Activated naive CD8-positive, alpha-beta T cell (primary cell): Measurements from ENCODE around the gene CDK14.
A peak's percentile ranks its signal among the peaks of the same experiment; 100 is the strongest.

Source experiments
- H3K27ac Mint-ChIP-seq: one replicate; pipeline ENCODE4 v1.8.0; 2021; ENCODE audit warnings: mixed read lengths
- H3K27me3 Mint-ChIP-seq: one replicate; pipeline ENCODE4 v1.8.0; 2021; ENCODE audit warnings: mixed read lengths
- H3K36me3 Mint-ChIP-seq: one replicate; pipeline ENCODE4 v1.8.0; 2021; ENCODE audit warnings: mixed read lengths
- H3K4me1 Mint-ChIP-seq: one replicate; pipeline ENCODE4 v1.8.0; 2021; ENCODE audit warnings: low read depth, mixed read lengths
- H3K4me3 Mint-ChIP-seq: one replicate; pipeline ENCODE4 v1.8.0; 2021; ENCODE audit warnings: mild to moderate bottlenecking, mixed read lengths
- H3K9me3 Mint-ChIP-seq: one replicate; pipeline ENCODE4 v1.8.0; 2021; ENCODE audit warnings: low read depth, mixed read lengths

CDK14 gene

GRCh38 chr7:90595801-90596670 is at the start of gene CDK14:
CDK14 (plus strand) TSS chr7:90596321; CDS start chr7:90596628, 307 bp downstream.
- Mint-ChIP-seq H3K27ac (no peak within 1 kb of the TSS), H3K36me3 (no peaks in the 10 kb centered on the region), H3K4me3 (peak within 1 kb of the TSS; percentile 83), H3K9me3 (no peaks in the 10 kb centered on the region), H3K27me3 (peaks cover 38% of the 10 kb centered on the region), H3K4me1 (peaks cover 16% of the 10 kb centered on the region)

- H3K36me3 Mint-ChIP-seq = no peaks in the 10 kb centered on the region
- H3K9me3 Mint-ChIP-seq = peaks cover 8% of the 10 kb centered on the region
- no peak overlapping the region for H3K4me3 Mint-ChIP-seq
- peaks cover 11% of the 10 kb centered on the region for H3K27me3 Mint-ChIP-seq
- H3K4me1 Mint-ChIP-seq = no peaks in the 10 kb centered on the region
- no peak overlapping the region for H3K27ac Mint-ChIP-seq
Observed at GRCh38 chr7:90551036-90551435, 45.1 kb upstream of the CDK14 start.

- Mint-ChIP-seq H3K9me3 (peaks cover 8% of the 10 kb centered on the region), H3K27me3 (peaks cover 11% of the 10 kb centered on the region), H3K27ac (no peak overlapping the region), H3K36me3 (no peaks in the 10 kb centered on the region), H3K4me3 (no peak overlapping the region), H3K4me1 (no peaks in the 10 kb centered on the region)
Observed at GRCh38 chr7:90552521-90552920, 43.6 kb upstream of the CDK14 start.

GRCh38 chr7:90560730-90561129 is 35.4 kb upstream of the CDK14 start:
- H3K4me1 Mint-ChIP-seq = no peaks in the 10 kb centered on the region

DNA sequence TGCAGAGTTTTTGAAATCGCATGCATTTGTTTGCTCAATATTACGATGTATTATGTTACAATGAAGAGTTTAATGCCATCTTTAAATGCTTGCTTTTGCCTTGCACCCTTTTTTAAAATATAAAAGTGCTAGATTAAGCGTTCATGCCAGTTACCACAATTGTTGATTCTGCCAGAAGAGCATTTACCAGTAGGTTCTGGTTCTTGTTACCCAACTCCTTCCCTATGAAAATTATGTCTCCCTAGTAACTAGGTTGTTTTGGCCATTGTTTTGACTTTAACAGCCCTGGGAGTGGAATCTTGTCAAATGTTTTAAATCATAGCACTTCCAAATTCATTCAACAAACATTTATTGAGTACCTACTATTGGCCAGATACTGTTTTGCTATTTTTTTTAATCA is 32.8 kb upstream of the CDK14 start:
- no peaks in the 10 kb centered on the region for H3K9me3 Mint-ChIP-seq
- H3K36me3 Mint-ChIP-seq = no peaks in the 10 kb centered on the region
- no peak overlapping the region for H3K27ac Mint-ChIP-seq
- H3K4me3 Mint-ChIP-seq = no peak overlapping the region
- H3K27me3 Mint-ChIP-seq = peaks cover 3% of the 10 kb centered on the region
- no peaks in the 10 kb centered on the region for H3K4me1 Mint-ChIP-seq

More at GRCh38 chr7:90560730-90561129, 35.4 kb upstream of the CDK14 start:
- Mint-ChIP-seq H3K27ac (no peak overlapping the region), H3K36me3 (no peaks in the 10 kb centered on the region), H3K4me3 (no peak overlapping the region), H3K27me3 (peaks cover 3% of the 10 kb centered on the region), H3K9me3 (no peaks in the 10 kb centered on the region)

- Mint-ChIP-seq H3K4me3 (no peak overlapping the region), H3K27me3 (peaks cover 4% of the 10 kb centered on the region), H3K4me1 (no peaks in the 10 kb centered on the region), H3K36me3 (no peaks in the 10 kb centered on the region), H3K27ac (no peak overlapping the region), H3K9me3 (no peaks in the 10 kb centered on the region)
Observed at GRCh38 chr7:90564455-90564854, 31.7 kb upstream of the CDK14 start.

DNA sequence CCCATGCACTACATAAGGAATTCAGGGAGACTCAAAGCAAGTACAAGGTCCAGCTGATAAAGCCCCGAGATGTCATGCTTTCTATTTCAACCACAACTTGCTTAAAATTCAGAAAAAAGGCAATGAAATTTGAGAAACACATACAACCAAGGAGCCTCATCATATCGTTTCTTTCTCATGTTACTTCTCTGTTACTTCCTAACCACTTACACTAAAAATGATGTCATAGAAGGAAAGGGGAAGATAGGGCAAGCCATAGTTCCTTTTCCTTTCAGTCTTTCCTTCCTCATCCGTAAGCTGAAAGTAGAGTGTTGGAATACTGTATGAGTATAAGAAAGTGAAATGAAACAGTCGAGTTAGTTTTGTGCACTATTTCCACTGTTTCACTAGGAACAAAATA is 27.9 kb upstream of the CDK14 start:
- Mint-ChIP-seq H3K27ac (no peak overlapping the region), H3K9me3 (no peaks in the 10 kb centered on the region), H3K4me1 (no peaks in the 10 kb centered on the region), H3K4me3 (no peak overlapping the region), H3K36me3 (no peaks in the 10 kb centered on the region), H3K27me3 (peaks cover 1% of the 10 kb centered on the region)

DNA sequence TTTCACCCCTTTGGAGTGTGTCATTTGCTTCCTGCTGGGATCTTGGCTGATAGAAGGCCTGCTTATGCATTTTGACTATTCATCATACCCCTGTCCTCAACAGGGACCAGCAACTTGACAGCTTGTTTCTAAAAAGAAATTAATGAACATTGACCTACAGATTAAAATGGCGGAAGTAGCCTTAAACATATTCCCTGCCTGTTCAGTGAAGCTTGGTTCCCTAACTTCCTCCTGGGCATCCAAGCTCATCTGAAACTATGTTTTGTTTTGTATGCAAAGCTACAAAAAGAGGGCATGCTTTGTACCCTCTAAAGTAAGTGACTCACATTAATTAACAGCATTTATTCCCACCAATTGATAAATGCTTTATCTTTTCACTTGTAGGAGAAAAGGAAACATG is 26.8 kb upstream of the CDK14 start:
- no peaks in the 10 kb centered on the region for H3K4me1 Mint-ChIP-seq
- H3K27ac Mint-ChIP-seq = no peak overlapping the region
- H3K36me3 Mint-ChIP-seq = no peaks in the 10 kb centered on the region
- H3K4me3 Mint-ChIP-seq = no peak overlapping the region
- peaks cover 1% of the 10 kb centered on the region for H3K27me3 Mint-ChIP-seq
- no peaks in the 10 kb centered on the region for H3K9me3 Mint-ChIP-seq

GRCh38 chr7:90570373-90570959 is 25.7 kb upstream of the CDK14 start:
- Mint-ChIP-seq H3K4me1 (no peaks in the 10 kb centered on the region), H3K4me3 (no peak overlapping the region), H3K9me3 (no peaks in the 10 kb centered on the region), H3K27me3 (peaks cover 1% of the 10 kb centered on the region), H3K27ac (no peak overlapping the region), H3K36me3 (no peaks in the 10 kb centered on the region)

- Mint-ChIP-seq H3K27ac (no peak overlapping the region), H3K9me3 (no peaks in the 10 kb centered on the region), H3K27me3 (peaks cover 1% of the 10 kb centered on the region), H3K4me1 (no peaks in the 10 kb centered on the region), H3K4me3 (no peak overlapping the region), H3K36me3 (no peaks in the 10 kb centered on the region)
Observed at GRCh38 chr7:90574146-90574819, 21.8 kb upstream of the CDK14 start.

GRCh38 chr7:90574820-90575187 is 21.3 kb upstream of the CDK14 start:
- Mint-ChIP-seq H3K4me3 (no peak overlapping the region), H3K27me3 (no peaks in the 10 kb centered on the region), H3K9me3 (no peaks in the 10 kb centered on the region), H3K27ac (no peak overlapping the region), H3K4me1 (no peaks in the 10 kb centered on the region), H3K36me3 (no peaks in the 10 kb centered on the region)

- no peak overlapping the region for H3K27ac Mint-ChIP-seq
- no peaks in the 10 kb centered on the region for H3K27me3 Mint-ChIP-seq
- H3K4me1 Mint-ChIP-seq = no peaks in the 10 kb centered on the region
- no peaks in the 10 kb centered on the region for H3K9me3 Mint-ChIP-seq
- H3K36me3 Mint-ChIP-seq = no peaks in the 10 kb centered on the region
- H3K4me3 Mint-ChIP-seq = no peak overlapping the region
Observed at GRCh38 chr7:90579181-90579688, 16.9 kb upstream of the CDK14 start.

DNA sequence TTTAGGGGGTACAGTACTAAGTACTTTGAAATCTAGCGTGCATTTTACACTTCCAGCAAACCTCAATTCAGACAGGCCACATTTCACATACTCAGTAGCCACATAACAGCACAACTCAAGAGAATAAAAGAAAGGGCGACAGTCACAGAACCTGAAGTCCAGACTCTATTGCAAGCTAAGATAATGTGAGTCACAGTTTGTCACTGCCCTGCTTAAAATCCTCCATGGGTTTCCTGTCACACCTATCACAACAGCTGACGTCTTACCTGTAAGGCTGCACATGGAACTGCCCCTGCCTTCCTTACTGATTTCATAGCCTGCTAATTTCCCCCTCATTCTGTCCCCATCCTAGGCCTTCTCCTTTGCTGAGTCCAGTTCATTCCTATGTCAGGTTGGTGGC is 16.1 kb upstream of the CDK14 start:
- Mint-ChIP-seq H3K4me3 (no peak overlapping the region), H3K27ac (no peak overlapping the region), H3K27me3 (no peaks in the 10 kb centered on the region), H3K36me3 (no peaks in the 10 kb centered on the region), H3K9me3 (no peaks in the 10 kb centered on the region), H3K4me1 (no peaks in the 10 kb centered on the region)

GRCh38 chr7:90582164-90582563 is 14.0 kb upstream of the CDK14 start:
- no peak overlapping the region for H3K27ac Mint-ChIP-seq
- H3K9me3 Mint-ChIP-seq = no peaks in the 10 kb centered on the region
- no peak overlapping the region for H3K4me3 Mint-ChIP-seq
- H3K36me3 Mint-ChIP-seq = no peaks in the 10 kb centered on the region
- H3K27me3 Mint-ChIP-seq = no peaks in the 10 kb centered on the region
- no peaks in the 10 kb centered on the region for H3K4me1 Mint-ChIP-seq

- Mint-ChIP-seq H3K4me3 (no peak overlapping the region), H3K4me1 (no peaks in the 10 kb centered on the region), H3K27ac (no peak overlapping the region), H3K9me3 (no peaks in the 10 kb centered on the region), H3K27me3 (no peaks in the 10 kb centered on the region), H3K36me3 (no peaks in the 10 kb centered on the region)
Observed at GRCh38 chr7:90584378-90584777, 11.7 kb upstream of the CDK14 start.
